ENCODE results near the gene SPOCK2. TPM values are rescaled to one million over a fixed set of nuclear protein-coding genes. Genes with fewer than 3 reads are reported as not detected.

Gene SPOCK2
- total and polyA plus RNA-seq, 7 donors: 1.8 to 5.3 (median 3.3) TPM

GRCh38 chr10:72061491-72061890, 26.9 kb downstream of the SPOCK2 start:
- H3K27ac ChIP-seq: no peak overlapping the region
- WGBS, 3 donors: 79 to 94% (median 88%) methylated on average over 4 to 5 of the region's 5 CpGs
- intact Hi-C loops (cut with DNase I): no loop called here

GRCh38 chr10:72059843-72060822, 28.2 kb downstream of the SPOCK2 start:
- 84 to 87% (median 87%) methylated on average over 19 of the region's 19 CpGs for WGBS, 3 donors
- ATAC-seq: no peak
- intact Hi-C loops (cut with DNase I): no loop called here
- DNase-seq: peak in 1 of 2 donors; percentile 28
- no peaks in the 10 kb centered on the region for H3K4me1 ChIP-seq
- H3K4me3 ChIP-seq: no peak overlapping the region
- H3K9me3 ChIP-seq: no peaks in the 10 kb centered on the region
- no peak overlapping the region for H3K27ac ChIP-seq
- H3K27me3 ChIP-seq (ENCODE audit: insufficient read depth in 3 of 3, low read length in 2 of 3): no peaks in the 10 kb centered on the region
- TF ChIP-seq CTCF (IDR thresholded peaks at IDR 0.05): no peak
- no peaks in the 10 kb centered on the region for H3K36me3 ChIP-seq (ENCODE audit: insufficient read depth in 1 of 2, low read depth in 1 of 2)

More at GRCh38 chr10:72061491-72061890, 26.9 kb downstream of the SPOCK2 start:
- H3K4me3 ChIP-seq: no peak overlapping the region
- no peaks in the 10 kb centered on the region for H3K9me3 ChIP-seq
- no peaks in the 10 kb centered on the region for H3K27me3 ChIP-seq (ENCODE audit: insufficient read depth in 3 of 3, low read length in 2 of 3)
- no peak for ATAC-seq
- no peaks in the 10 kb centered on the region for H3K36me3 ChIP-seq (ENCODE audit: insufficient read depth in 1 of 2, low read depth in 1 of 2)
- no peaks in the 10 kb centered on the region for H3K4me1 ChIP-seq
- peak in 1 of 2 donors; percentile 47 for DNase-seq
- TF ChIP-seq CTCF (IDR thresholded peaks at IDR 0.05): no peak

- 59 to 64% (median 63%) methylated on average over 21 of the region's 21 CpGs for WGBS, 3 donors
- Histone ChIP-seq H3K27me3 (ENCODE audit: insufficient read depth in 3 of 3, low read length in 2 of 3) (no peaks in the 10 kb centered on the region), H3K27ac (no peak overlapping the region), H3K4me3 (no peak overlapping the region), H3K36me3 (ENCODE audit: insufficient read depth in 1 of 2, low read depth in 1 of 2) (no peaks in the 10 kb centered on the region), H3K4me1 (no peaks in the 10 kb centered on the region), H3K9me3 (no peaks in the 10 kb centered on the region)
- peak in 1 of 2 donors; percentile 45 for DNase-seq
- TF ChIP-seq CTCF (IDR thresholded peaks at IDR 0.05): no peak
- no peak for ATAC-seq
- intact Hi-C loops (cut with DNase I): no loop called here
These were observed 29.1 kb downstream of the SPOCK2 start for GRCh38 chr10:72058989-72059842.

GRCh38 chr10:72058347-72058898, 29.9 kb downstream of the SPOCK2 start:
- intact Hi-C loops (cut with DNase I): no loop called here
- TF ChIP-seq CTCF (IDR thresholded peaks at IDR 0.05): no peak
- Histone ChIP-seq H3K27ac (no peak overlapping the region), H3K4me3 (no peak overlapping the region), H3K4me1 (no peaks in the 10 kb centered on the region), H3K36me3 (ENCODE audit: insufficient read depth in 1 of 2, low read depth in 1 of 2) (no peaks in the 10 kb centered on the region), H3K9me3 (no peaks in the 10 kb centered on the region), H3K27me3 (ENCODE audit: insufficient read depth in 3 of 3, low read length in 2 of 3) (no peaks in the 10 kb centered on the region)
- DNase-seq: peak in 1 of 2 donors; percentile 7
- no peak for ATAC-seq
- WGBS, 3 donors: 85 to 94% (median 90%) methylated on average over 12 of the region's 12 CpGs
